Common myeloid progenitor, CD34-positive (primary cell): Measurements from ENCODE around the gene SPATS2L.

Experiments
- CTCF ChIA-PET: fragments of 350-600 bp; sonication (Branson Sonifier 250); formaldehyde crosslinking; loops from one replicate; lab custom pipeline; 2021; ENCODE audit warnings: antibody characterized with exemption; lab: Charles Lee
- POLR2A ChIA-PET: fragments of 350-600 bp; sonication (Branson Sonifier 250); formaldehyde crosslinking; loops from one replicate; lab custom pipeline; 2021; ENCODE audit warnings: antibody characterized with exemption; lab: Charles Lee
- DNase-seq, 3 donors: peaks; one replicate each; pipeline versions ENCODE4 v3.0.0 to v3.0.0-alpha.2; 2013
- H3K27ac ChIP-seq, 2 experiments: 1 replicate in 1 of 2; 2 replicates in 1 of 2; pipeline ENCODE4 v1.7.0; 2013; ENCODE audit warnings: inconsistent platforms in 2 of 2, low read length in 2 of 2, mild to moderate bottlenecking in 2 of 2, low read depth in 1 of 2, moderate library complexity in 1 of 2; ENCODE audit not compliant: severe bottlenecking in 2 of 2, insufficient read depth in 1 of 2, poor library complexity in 1 of 2
- H3K27me3 ChIP-seq, 5 experiments: replicated peaks in 2 of 5; 1 replicate in 3 of 5; 2 replicates in 2 of 5; pipeline versions ENCODE4 v1.6.1 to v1.7.0; 2013; ENCODE audit warnings: low read length in 4 of 5, mild to moderate bottlenecking in 2 of 5, moderate library complexity in 2 of 5, inconsistent platforms in 1 of 5; ENCODE audit not compliant: insufficient read depth in 5 of 5, control insufficient read depth in 4 of 5
- H3K36me3 ChIP-seq, 4 experiments: 1 replicate in 2 of 4; 2 replicates in 2 of 4; pipeline versions ENCODE4 v1.6.1 to v1.7.0; 2013; ENCODE audit warnings: low read length in 3 of 4, control low read depth in 1 of 4, mild to moderate bottlenecking in 1 of 4; ENCODE audit not compliant: control insufficient read depth in 4 of 4, insufficient read depth in 4 of 4
- H3K4me1 ChIP-seq, 4 experiments: 1 replicate in 3 of 4; 2 replicates in 1 of 4; pipeline versions ENCODE4 v1.6.1 to v1.7.1; 2013; ENCODE audit warnings: low read length in 3 of 4, mild to moderate bottlenecking in 3 of 4, control low read depth in 1 of 4, inconsistent platforms in 1 of 4, moderate library complexity in 1 of 4; ENCODE audit not compliant: control insufficient read depth in 4 of 4, insufficient read depth in 4 of 4; ENCODE audit errors: control extremely low read depth in 1 of 4
- H3K4me3 ChIP-seq, 7 experiments: 1 replicate in 4 of 7; 2 replicates in 3 of 7; pipeline versions ENCODE4 v1.5.1 to v1.7.0; 2013; ENCODE audit warnings: mild to moderate bottlenecking in 7 of 7, low read length in 6 of 7, moderate library complexity in 6 of 7, inconsistent platforms in 2 of 7, low read depth in 2 of 7, control low read depth in 1 of 7; ENCODE audit not compliant: insufficient read depth in 4 of 7, control insufficient read depth in 1 of 7; ENCODE audit errors: extremely low read depth in 1 of 7
- H3K9me3 ChIP-seq, 5 experiments: 1 replicate in 4 of 5; 2 replicates in 1 of 5; pipeline versions ENCODE4 v1.6.1 to v1.7.1; 2013; ENCODE audit warnings: low read length in 4 of 5, mild to moderate bottlenecking in 2 of 5, inconsistent platforms in 1 of 5, low read depth in 1 of 5, moderate library complexity in 1 of 5; ENCODE audit not compliant: control insufficient read depth in 4 of 5, insufficient read depth in 2 of 5; ENCODE audit errors: control extremely low read depth in 1 of 5
- WGBS: methylation state at CpG from one replicate; pipeline ENCODE4 v1.1.5; 2013; ENCODE audit not compliant: insufficient coverage; 5-methylcytosine and 5-hydroxymethylcytosine counted together

The SPATS2L gene

GRCh38 chr2:200319548-200320337, 13.2 kb downstream of the SPATS2L start:
- Histone ChIP-seq H3K4me3 (no peak overlapping the region), H3K9me3 (no peaks in the 10 kb centered on the region), H3K27me3 (no peaks in the 10 kb centered on the region), H3K27ac (no peak overlapping the region), H3K4me1 (peaks cover 0 to 8% (median 5%) of the 10 kb centered on the region in 4 experiments), H3K36me3 (no peaks in the 10 kb centered on the region)
- ChIA-PET CTCF (no interaction called here), POLR2A (no interaction called here)
- no peak for DNase-seq
- 100% methylated on average over 3 of the region's 4 CpGs for WGBS

GRCh38 chr2:200320344-200320743, 13.9 kb downstream of the SPATS2L start:
- no peaks in the 10 kb centered on the region for H3K9me3 ChIP-seq
- H3K4me1 ChIP-seq, result peaks cover 0 to 8% (median 5%) of the 10 kb centered on the region in 4 experiments
- H3K27ac ChIP-seq, result no peak overlapping the region
- H3K4me3 ChIP-seq, result no peak overlapping the region
- no peak for DNase-seq
- ChIA-PET POLR2A (no interaction called here), CTCF (no interaction called here)
- no peaks in the 10 kb centered on the region for H3K27me3 ChIP-seq
- no peaks in the 10 kb centered on the region for H3K36me3 ChIP-seq
- 100% methylated on average over 2 of the region's 2 CpGs for WGBS

GRCh38 chr2:200320991-200321390, 14.5 kb downstream of the SPATS2L start:
- WGBS, result 100% methylated on average over 1 of the region's 3 CpGs
- Histone ChIP-seq H3K4me3 (no peak overlapping the region), H3K36me3 (no peaks in the 10 kb centered on the region), H3K9me3 (no peaks in the 10 kb centered on the region), H3K4me1 (peaks cover 0 to 7% (median 4%) of the 10 kb centered on the region in 4 experiments), H3K27ac (no peak overlapping the region), H3K27me3 (no peaks in the 10 kb centered on the region)
- ChIA-PET CTCF (no interaction called here), POLR2A (no interaction called here)
- DNase-seq, result no peak

- no peaks in the 10 kb centered on the region for H3K36me3 ChIP-seq
- WGBS, result 95% methylated on average over 3 of the region's 6 CpGs
- no peaks in the 10 kb centered on the region for H3K4me1 ChIP-seq
- no peak overlapping the region for H3K27ac ChIP-seq
- no peak overlapping the region for H3K4me3 ChIP-seq
- DNase-seq, result no peak
- no peaks in the 10 kb centered on the region for H3K9me3 ChIP-seq
- H3K27me3 ChIP-seq, result no peaks in the 10 kb centered on the region
- POLR2A ChIA-PET, result no interaction called here
- CTCF ChIA-PET, result interaction anchor here (0.8 kb wide), 2 partner anchors 16 to 122 kb away, joined by 3 read pairs; no protein-coding TSS in a partner anchor
Observed at GRCh38 chr2:200321780-200322534, 15.5 kb downstream of the SPATS2L start.

GRCh38 chr2:200322607-200323006, 16.1 kb downstream of the SPATS2L start:
- Histone ChIP-seq H3K4me1 (no peaks in the 10 kb centered on the region), H3K36me3 (no peaks in the 10 kb centered on the region), H3K4me3 (no peak overlapping the region), H3K27ac (no peak overlapping the region), H3K9me3 (no peaks in the 10 kb centered on the region), H3K27me3 (no peaks in the 10 kb centered on the region)
- DNase-seq, result no peak
- ChIA-PET POLR2A (no interaction called here), CTCF (interaction anchor here (0.8 kb wide), 3 partner anchors 15 to 122 kb away, joined by 3 read pairs; no protein-coding TSS in a partner anchor)
- 100% methylated on average over 1 of the region's 1 CpG for WGBS

GRCh38 chr2:200324362-200324761, 17.9 kb downstream of the SPATS2L start:
- Histone ChIP-seq H3K27me3 (no peaks in the 10 kb centered on the region), H3K36me3 (no peaks in the 10 kb centered on the region), H3K4me3 (no peak overlapping the region), H3K27ac (no peak overlapping the region), H3K4me1 (no peaks in the 10 kb centered on the region), H3K9me3 (no peaks in the 10 kb centered on the region)
- CTCF ChIA-PET, result interaction anchor here (0.5 kb wide), 1 partner anchor 134 kb away, joined by 3 read pairs; no protein-coding TSS in a partner anchor
- WGBS, result 100% methylated on average over 1 of the region's 1 CpG
- POLR2A ChIA-PET, result no interaction called here
- no peak for DNase-seq

GRCh38 chr2:200329384-200329783, 22.9 kb downstream of the SPATS2L start:
- ChIA-PET POLR2A (no interaction called here), CTCF (no interaction called here)
- no peaks in the 10 kb centered on the region for H3K36me3 ChIP-seq
- H3K27ac ChIP-seq, result no peak overlapping the region
- no peaks in the 10 kb centered on the region for H3K27me3 ChIP-seq
- H3K4me1 ChIP-seq, result peaks cover 0 to 3% (median 0%) of the 10 kb centered on the region in 4 experiments
- DNase-seq, result no peak
- WGBS, result no CpG with 5 or more reads among the region's 2 CpGs
- no peak overlapping the region for H3K4me3 ChIP-seq
- H3K9me3 ChIP-seq, result no peaks in the 10 kb centered on the region
